ENCODE results near the gene DAPK1. TPM values are rescaled to one million over a fixed set of nuclear protein-coding genes. Genes with fewer than 3 reads are reported as not detected.

Gene DAPK1
- total and polyA plus RNA-seq, 10 of the 15 experiments (the other 5 are each of a cell fraction or from before 2014, with no cell fraction given), result 8.2 to 94.7 (median 51.6) TPM

- Histone ChIP-seq H3K27ac (ENCODE audit: control insufficient read depth, insufficient read depth) (no peak overlapping the region), H3K36me3 (ENCODE audit: control insufficient read depth in 2 of 2, insufficient read depth in 2 of 2, low read length in 1 of 2) (peaks cover 5 to 12% of the 10 kb centered on the region in 2 experiments; a peak in 3 of 4 replicates), H4K20me1 (ENCODE audit: control insufficient read depth, insufficient read depth) (no peaks in the 10 kb centered on the region), H3K9me3 (replicated peaks; ENCODE audit: control insufficient read depth, insufficient read depth, low read length) (no peaks in the 10 kb centered on the region; the same call in 2 of the 3 replicates), H3K9ac (ENCODE audit: control insufficient read depth, insufficient read depth, low read length) (no peak overlapping the region), H3K4me3 (no peak overlapping the region), H3K4me2 (ENCODE audit: control insufficient read depth, insufficient read depth) (no peak overlapping the region), H2AFZ (ENCODE audit: control insufficient read depth, low read depth, low read length) (no peak overlapping the region), H3K79me2 (ENCODE audit: control insufficient read depth, insufficient read depth, low read length) (no peaks in the 10 kb centered on the region), H3K4me1 (ENCODE audit: control insufficient read depth, insufficient read depth, low read length) (no peaks in the 10 kb centered on the region), H3K27me3 (replicated peaks in 1 of 2; ENCODE audit: control insufficient read depth in 2 of 2, insufficient read depth in 2 of 2, low read length in 1 of 2) (no peaks in the 10 kb centered on the region)
- no peak for TF ChIP-seq SMC3 (IDR thresholded peaks at IDR 0.05; ENCODE audit: borderline replicate concordance, low read length)
- TF ChIP-seq KDM1A (IDR thresholded peaks at IDR 0.05; ENCODE audit: borderline replicate concordance), result no peak
- no peak for TF ChIP-seq BCL3 (IDR thresholded peaks at IDR 0.05; ENCODE audit: borderline replicate concordance, insufficient read depth, low read depth, low read length, poor library complexity, severe bottlenecking)
- TF ChIP-seq TCF12 (IDR thresholded peaks at IDR 0.05; ENCODE audit: low read depth, low read length), result no peak
- TF ChIP-seq TAF1 (IDR thresholded peaks at IDR 0.05; ENCODE audit: borderline replicate concordance, low read depth, low read length), result no peak
- TF ChIP-seq SMARCA5 (IDR thresholded peaks at IDR 0.05), result no peak
- TF ChIP-seq ESRRA (IDR thresholded peaks at IDR 0.05; ENCODE audit: low read length), result no peak
- TF ChIP-seq FOS (IDR thresholded peaks at IDR 0.05; ENCODE audit: borderline replicate concordance, extremely low read depth, insufficient read length), result no peak
- no peak for TF ChIP-seq HDGF (IDR thresholded peaks at IDR 0.05)
- no peak for TF ChIP-seq ZNF24 (IDR thresholded peaks at IDR 0.05)
- no peak for TF ChIP-seq POLR2A (IDR thresholded peaks at IDR 0.05; ENCODE audit: low read depth, low read length)
- TF ChIP-seq IRF4 (IDR thresholded peaks at IDR 0.05; ENCODE audit: low read depth, low read length), result no peak
- no peak for TF ChIP-seq ZZZ3 (IDR thresholded peaks at IDR 0.05; ENCODE audit: control insufficient read depth, insufficient read length, low read depth)
- no peak for TF ChIP-seq IRF3 (IDR thresholded peaks at IDR 0.05)
- no peak for TF ChIP-seq RFX5 (IDR thresholded peaks at IDR 0.05; ENCODE audit: low read depth, low read length)
- TF ChIP-seq CREB1 (IDR thresholded peaks at IDR 0.05; ENCODE audit: low read depth), result no peak
- TF ChIP-seq CHD1 (IDR thresholded peaks at IDR 0.05; ENCODE audit: low read depth, low read length), result no peak
- TF ChIP-seq SMAD5 (IDR thresholded peaks at IDR 0.05; ENCODE audit: low read depth), result no peak
- TF ChIP-seq E2F4 (IDR thresholded peaks at IDR 0.05; ENCODE audit: low read depth, low read length), result no peak
- no peak for TF ChIP-seq BRCA1 (IDR thresholded peaks at IDR 0.05; ENCODE audit: low read depth, low read length)
- ChIA-PET SMC1A (ENCODE audit: uncharacterized antibody, unreplicated experiment) (interaction anchor here (1.0 to 1.3 kb wide), 2 partner anchors 18 to 293 kb away, joined by 3 to 4 read pairs; no protein-coding TSS in a partner anchor), CTCF (interaction anchor here (0.6 to 1.6 kb wide), 4 partner anchors 33 to 293 kb away, joined by 3 to 5 read pairs (median 3); no protein-coding TSS in a partner anchor), POLR2A (interaction anchor here (0.5 kb wide), 1 partner anchor 1943 kb away, joined by 5 read pairs; no protein-coding TSS in a partner anchor), RAD21 (ENCODE audit: unreplicated experiment) (no interaction called here)
- BruUV-seq (replicated peaks), result no TSS peak
- in situ Hi-C loops (cut with MboI), result no loop called here
- FAIRE-seq, result no peak
- ATAC-seq, result no peak
- WGBS (ENCODE audit: insufficient coverage, insufficient replicate concordance, low lambda C conversion rate, missing lambda C conversion rate), result 34% methylated on average over 3 of the region's 3 CpGs
- intact Hi-C loops (cut with micrococcal nuclease; ENCODE audit: unreplicated experiment), result no loop called here
- DNase-seq (ENCODE audit: low read depth, low spot score), result no peak
These were observed 133.2 kb downstream of the DAPK1 start for GRCh38 chr9:87630846-87631245.
